ENCODE data around the gene ZNF479.
"Not testable (repeated sequence)": the region's sequence is repeated elsewhere in the genome, so short reads cannot be mapped to it uniquely, and the experiment has no call there.

The ZNF479 gene

DNA sequence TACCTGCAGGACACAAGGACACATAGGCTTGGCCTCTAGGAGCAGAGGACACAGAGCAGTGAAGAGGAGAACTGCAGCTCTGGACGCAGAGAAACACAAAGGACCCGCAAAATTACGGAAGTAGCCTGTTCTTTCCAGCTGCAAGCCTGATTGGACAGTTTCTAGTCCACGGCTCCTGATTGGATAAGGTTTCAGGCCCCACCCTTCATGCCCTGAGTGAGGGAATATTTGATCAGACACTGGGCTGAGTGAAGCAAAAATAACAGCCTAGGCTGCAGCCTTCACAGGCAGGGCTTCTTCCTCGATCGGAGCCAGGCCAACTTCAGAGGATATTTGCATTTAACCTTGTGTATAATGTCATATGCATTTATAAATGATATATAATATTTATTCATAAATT is at the start of gene ZNF479:
TSS of gene ZNF479 (minus strand) at position 101 of the 400 bp plus-strand sequence. CDS start 112 bp downstream, outside the sequence.
- not testable (repeated sequence) for H3K4me1 ChIP-seq (ENCODE audit: control insufficient read depth in 5 of 5, insufficient read depth in 5 of 5, low read length in 5 of 5); H3K27me3 ChIP-seq (ENCODE audit: control insufficient read depth in 5 of 5, insufficient read depth in 4 of 5, low read length in 5 of 5); H3K9ac ChIP-seq (ENCODE audit: low read length in 5 of 5); H3K27ac ChIP-seq (ENCODE audit: low read depth, low read length); H3K4me3 ChIP-seq (ENCODE audit: low read depth in 1 of 5, low read length in 5 of 5); H3K36me3 ChIP-seq (ENCODE audit: control insufficient read depth in 5 of 5, insufficient read depth in 5 of 5, low read length in 5 of 5)
- H3K9me3 ChIP-seq (ENCODE audit: control insufficient read depth in 5 of 5, low read length in 5 of 5): peaks cover 0 to 45% (median 32%) of the 10 kb centered on the region in 5 donors

DNA sequence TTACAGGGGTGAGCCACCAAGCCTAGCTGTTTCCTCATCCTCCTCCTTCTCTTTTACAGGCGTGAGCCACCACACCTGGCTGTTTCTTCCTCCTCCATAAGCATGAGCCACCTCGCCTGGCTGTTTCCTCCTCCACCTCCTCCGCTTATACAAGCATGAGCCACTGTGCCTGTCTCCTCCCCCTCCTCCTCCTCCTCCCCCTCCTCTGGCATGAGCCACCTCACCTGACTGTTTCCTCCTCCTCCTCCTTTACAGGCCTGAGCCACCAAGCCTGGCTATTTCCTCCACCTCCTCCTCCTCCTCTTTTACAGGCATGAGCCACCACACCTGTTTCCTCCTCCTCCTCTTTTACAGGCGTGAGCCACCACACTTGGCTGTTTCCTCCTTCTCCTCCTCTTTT is 49.8 kb upstream of the ZNF479 start:
- H3K36me3 ChIP-seq (ENCODE audit: control insufficient read depth in 5 of 5, insufficient read depth in 5 of 5, low read length in 5 of 5): no peaks in the 10 kb centered on the region
- peaks cover 0 to 68% (median 46%) of the 10 kb centered on the region in 5 donors for H3K9me3 ChIP-seq (ENCODE audit: control insufficient read depth in 5 of 5, low read length in 5 of 5)
- H3K4me1 ChIP-seq (ENCODE audit: control insufficient read depth in 5 of 5, insufficient read depth in 5 of 5, low read length in 5 of 5): no peaks in the 10 kb centered on the region
- H3K27ac ChIP-seq (ENCODE audit: low read depth, low read length): no peak overlapping the region
- no peak overlapping the region for H3K9ac ChIP-seq (ENCODE audit: low read length in 5 of 5)
- no peaks in the 10 kb centered on the region for H3K27me3 ChIP-seq (ENCODE audit: control insufficient read depth in 5 of 5, insufficient read depth in 4 of 5, low read length in 5 of 5)
- H3K4me3 ChIP-seq (ENCODE audit: low read depth in 1 of 5, low read length in 5 of 5): peak overlapping the region in 3 of 5 donors; percentile 11 to 51 (median 18)

DNA sequence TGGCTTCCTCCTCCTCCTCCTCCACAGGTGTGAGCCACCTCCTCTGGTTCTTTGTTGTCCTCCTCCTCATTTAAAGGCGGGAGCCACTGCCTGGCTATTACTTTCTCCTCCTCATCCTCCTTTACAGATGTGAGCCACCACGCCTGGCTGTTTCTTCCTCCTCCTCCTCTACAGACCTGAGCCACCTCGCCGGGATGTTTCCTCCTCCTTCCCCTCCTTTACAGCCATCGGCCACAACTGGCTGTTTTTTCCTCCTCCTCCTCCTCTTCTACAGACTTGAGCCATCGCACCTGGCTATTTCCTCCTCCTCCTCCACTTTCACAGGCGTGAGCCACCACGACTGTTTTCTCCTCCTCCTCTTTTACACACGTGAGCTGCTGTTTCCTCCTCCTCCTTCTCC is 49.0 kb upstream of the ZNF479 start:
- Histone ChIP-seq H3K36me3 (ENCODE audit: control insufficient read depth in 5 of 5, insufficient read depth in 5 of 5, low read length in 5 of 5) (no peaks in the 10 kb centered on the region), H3K27me3 (ENCODE audit: control insufficient read depth in 5 of 5, insufficient read depth in 4 of 5, low read length in 5 of 5) (no peaks in the 10 kb centered on the region), H3K9me3 (ENCODE audit: control insufficient read depth in 5 of 5, low read length in 5 of 5) (peaks cover 0 to 72% (median 50%) of the 10 kb centered on the region in 5 donors), H3K27ac (ENCODE audit: low read depth, low read length) (no peak overlapping the region), H3K4me3 (ENCODE audit: low read depth in 1 of 5, low read length in 5 of 5) (peak overlapping the region in 3 of 5 donors; percentile 11 to 51 (median 18)), H3K4me1 (ENCODE audit: control insufficient read depth in 5 of 5, insufficient read depth in 5 of 5, low read length in 5 of 5) (no peaks in the 10 kb centered on the region), H3K9ac (ENCODE audit: low read length in 5 of 5) (no peak overlapping the region)

DNA sequence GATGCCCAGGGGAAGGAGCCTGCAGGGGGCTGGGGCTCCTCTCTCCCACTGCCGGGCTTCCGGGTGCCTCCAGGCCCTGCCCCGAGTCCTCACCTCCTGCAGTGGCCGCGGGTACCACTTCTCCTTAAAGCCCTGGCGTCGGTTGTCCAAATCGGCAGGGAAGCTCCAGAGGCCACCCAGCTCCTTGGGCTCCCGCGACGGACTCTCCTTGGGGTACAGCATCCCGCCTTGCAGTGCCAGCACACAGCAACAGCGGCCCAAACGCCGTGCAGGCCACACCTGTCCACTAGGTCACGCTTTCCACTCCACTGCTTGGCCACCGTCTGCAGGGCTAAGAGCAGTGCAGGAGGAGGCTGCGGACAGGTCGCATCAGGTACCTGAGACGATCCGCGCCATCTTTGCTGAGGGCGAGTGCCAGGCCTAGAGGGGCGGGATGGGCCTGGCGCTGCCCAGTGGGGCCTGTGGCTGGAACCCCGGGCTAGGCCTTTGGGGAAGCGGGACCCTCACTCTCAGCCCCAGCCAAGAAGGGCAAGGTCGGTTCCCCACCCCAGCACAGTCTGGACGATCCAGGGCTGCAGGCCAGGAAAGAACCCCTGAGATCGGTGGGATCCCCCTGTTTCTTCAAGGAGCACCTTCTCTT is 47.7 kb upstream of the ZNF479 start:
- Histone ChIP-seq H3K27ac (ENCODE audit: low read depth, low read length) (no peak overlapping the region), H3K9ac (ENCODE audit: low read length in 5 of 5) (no peak overlapping the region), H3K4me1 (ENCODE audit: control insufficient read depth in 5 of 5, insufficient read depth in 5 of 5, low read length in 5 of 5) (no peaks in the 10 kb centered on the region), H3K9me3 (ENCODE audit: control insufficient read depth in 5 of 5, low read length in 5 of 5) (peaks cover 4 to 72% (median 53%) of the 10 kb centered on the region in 5 donors), H3K4me3 (ENCODE audit: low read depth in 1 of 5, low read length in 5 of 5) (peak overlapping the region in 2 of 5 donors; percentile 26 to 29), H3K27me3 (ENCODE audit: control insufficient read depth in 5 of 5, insufficient read depth in 4 of 5, low read length in 5 of 5) (no peaks in the 10 kb centered on the region), H3K36me3 (ENCODE audit: control insufficient read depth in 5 of 5, insufficient read depth in 5 of 5, low read length in 5 of 5) (no peaks in the 10 kb centered on the region)

DNA sequence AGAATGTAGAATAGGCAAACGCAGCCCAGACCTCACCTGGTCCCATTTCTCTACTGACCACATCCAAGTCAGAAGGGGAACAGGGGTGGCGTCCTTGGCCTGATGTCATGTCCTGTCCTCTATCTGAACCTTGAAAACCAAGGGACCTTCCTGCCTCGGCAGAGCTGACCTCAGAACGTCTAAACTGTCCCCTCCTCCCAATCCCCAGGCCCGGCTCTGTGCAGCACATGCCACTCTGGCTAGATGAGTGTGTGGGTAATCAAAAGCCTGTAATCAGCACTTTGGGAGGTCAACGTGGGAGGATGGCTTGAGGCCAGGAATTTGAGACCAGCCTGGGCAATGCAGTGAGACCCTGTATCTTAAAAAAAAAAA is 46.5 kb upstream of the ZNF479 start:
- peaks cover 4 to 66% (median 53%) of the 10 kb centered on the region in 5 donors for H3K9me3 ChIP-seq (ENCODE audit: control insufficient read depth in 5 of 5, low read length in 5 of 5)

DNA sequence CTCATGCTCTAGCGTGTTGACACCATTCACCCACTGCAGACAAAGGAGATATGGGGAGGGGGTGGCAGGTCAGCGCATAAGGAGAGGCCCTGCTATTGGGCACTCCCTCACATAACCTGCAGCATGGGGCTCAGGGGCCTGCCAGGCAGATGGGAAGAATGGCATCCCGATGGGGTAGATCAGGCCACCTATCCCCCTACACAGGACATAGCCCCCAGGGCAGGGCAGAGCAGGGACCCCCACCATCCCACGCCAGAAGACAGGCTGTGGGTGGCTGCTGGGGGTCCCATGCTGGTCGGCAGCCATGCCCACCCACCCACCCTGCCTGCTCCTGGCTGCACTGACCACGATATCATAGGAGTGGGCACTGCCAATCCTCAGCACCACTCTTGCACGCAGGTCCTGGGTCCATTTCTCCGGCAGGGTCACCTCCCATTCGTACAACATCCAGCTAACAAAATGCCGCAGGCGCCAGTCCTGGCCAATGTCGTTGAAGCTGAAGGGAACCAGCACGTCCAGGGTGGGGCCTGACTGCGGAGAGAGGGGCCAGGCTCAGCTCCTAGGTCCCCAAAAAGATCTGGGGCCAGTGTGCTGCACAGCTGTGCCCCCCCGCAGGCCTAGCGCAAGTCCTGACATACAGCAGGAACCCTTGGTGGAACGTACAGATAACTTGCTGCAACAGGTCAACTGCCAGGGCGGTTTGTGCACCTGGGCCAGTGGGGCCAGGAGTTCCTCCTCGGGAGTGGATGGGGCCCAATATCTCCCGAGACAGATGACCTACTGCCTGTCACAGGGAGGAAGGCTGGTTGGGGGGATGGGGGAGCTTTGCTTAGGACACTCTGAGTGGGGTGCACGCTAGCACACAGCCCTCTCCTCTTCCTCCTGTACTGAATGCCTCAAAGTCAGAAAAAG is 45.9 kb upstream of the ZNF479 start:
- Histone ChIP-seq H3K27me3 (ENCODE audit: control insufficient read depth in 5 of 5, insufficient read depth in 4 of 5, low read length in 5 of 5) (no peaks in the 10 kb centered on the region), H3K27ac (ENCODE audit: low read depth, low read length) (no peak overlapping the region), H3K36me3 (ENCODE audit: control insufficient read depth in 5 of 5, insufficient read depth in 5 of 5, low read length in 5 of 5) (no peaks in the 10 kb centered on the region), H3K4me1 (ENCODE audit: control insufficient read depth in 5 of 5, insufficient read depth in 5 of 5, low read length in 5 of 5) (no peaks in the 10 kb centered on the region), H3K9me3 (ENCODE audit: control insufficient read depth in 5 of 5, low read length in 5 of 5) (peaks cover 4 to 64% (median 53%) of the 10 kb centered on the region in 5 donors), H3K9ac (ENCODE audit: low read length in 5 of 5) (no peak overlapping the region), H3K4me3 (ENCODE audit: low read depth in 1 of 5, low read length in 5 of 5) (peak overlapping the region in 3 of 5 donors; percentile 11 to 44 (median 21))

More for the DNA sequence above, 46.5 kb upstream of the ZNF479 start:
- H3K27ac ChIP-seq (ENCODE audit: low read depth, low read length): no peak overlapping the region
- no peaks in the 10 kb centered on the region for H3K27me3 ChIP-seq (ENCODE audit: control insufficient read depth in 5 of 5, insufficient read depth in 4 of 5, low read length in 5 of 5)
- H3K4me3 ChIP-seq (ENCODE audit: low read depth in 1 of 5, low read length in 5 of 5): peak overlapping the region in 3 of 5 donors; percentile 1 to 16 (median 11)
- H3K36me3 ChIP-seq (ENCODE audit: control insufficient read depth in 5 of 5, insufficient read depth in 5 of 5, low read length in 5 of 5): no peaks in the 10 kb centered on the region
- H3K9ac ChIP-seq (ENCODE audit: low read length in 5 of 5): no peak overlapping the region
- H3K4me1 ChIP-seq (ENCODE audit: control insufficient read depth in 5 of 5, insufficient read depth in 5 of 5, low read length in 5 of 5): no peaks in the 10 kb centered on the region

DNA sequence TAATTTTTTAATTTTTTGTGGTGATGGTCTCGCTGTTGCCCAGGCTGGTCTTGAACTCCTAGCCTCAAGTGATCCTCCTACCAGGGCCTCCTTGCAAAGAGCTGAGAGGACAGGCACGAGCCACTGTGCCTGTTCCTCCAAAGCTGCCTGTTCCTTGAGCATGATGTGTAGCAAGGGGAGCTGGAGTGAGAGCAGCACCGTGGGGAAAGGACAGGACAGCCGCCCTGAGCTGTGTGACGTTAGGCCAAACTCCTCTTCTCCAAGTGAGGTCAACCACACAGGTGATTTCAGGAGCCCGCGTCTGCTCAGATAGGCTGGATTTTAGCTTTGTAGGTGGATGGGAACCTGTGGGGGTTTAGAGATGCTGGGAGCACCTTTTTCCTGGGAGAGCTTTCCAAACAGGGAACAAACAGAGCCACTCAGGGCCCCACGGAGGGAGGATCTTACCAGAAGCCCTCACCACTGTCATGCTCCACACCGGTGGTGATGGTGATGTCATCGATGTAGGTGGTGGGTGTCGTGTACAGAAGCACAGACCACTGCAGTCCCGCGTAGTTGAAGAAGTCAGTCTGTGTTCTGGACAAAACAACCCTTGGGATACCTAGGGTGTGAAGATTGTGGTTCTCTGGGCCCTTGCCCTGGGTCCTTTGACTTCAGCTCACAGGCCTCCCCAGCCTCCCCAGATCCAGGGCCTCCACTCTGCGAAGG is 44.8 kb upstream of the ZNF479 start:
- Histone ChIP-seq H3K9ac (ENCODE audit: low read length in 5 of 5) (no peak overlapping the region), H3K4me1 (ENCODE audit: control insufficient read depth in 5 of 5, insufficient read depth in 5 of 5, low read length in 5 of 5) (no peaks in the 10 kb centered on the region), H3K27ac (ENCODE audit: low read depth, low read length) (no peak overlapping the region), H3K27me3 (ENCODE audit: control insufficient read depth in 5 of 5, insufficient read depth in 4 of 5, low read length in 5 of 5) (no peaks in the 10 kb centered on the region), H3K36me3 (ENCODE audit: control insufficient read depth in 5 of 5, insufficient read depth in 5 of 5, low read length in 5 of 5) (no peaks in the 10 kb centered on the region), H3K9me3 (ENCODE audit: control insufficient read depth in 5 of 5, low read length in 5 of 5) (peaks cover 4 to 58% (median 42%) of the 10 kb centered on the region in 5 donors), H3K4me3 (ENCODE audit: low read depth in 1 of 5, low read length in 5 of 5) (peak overlapping the region in 2 of 5 donors; percentile 21 to 44)

DNA sequence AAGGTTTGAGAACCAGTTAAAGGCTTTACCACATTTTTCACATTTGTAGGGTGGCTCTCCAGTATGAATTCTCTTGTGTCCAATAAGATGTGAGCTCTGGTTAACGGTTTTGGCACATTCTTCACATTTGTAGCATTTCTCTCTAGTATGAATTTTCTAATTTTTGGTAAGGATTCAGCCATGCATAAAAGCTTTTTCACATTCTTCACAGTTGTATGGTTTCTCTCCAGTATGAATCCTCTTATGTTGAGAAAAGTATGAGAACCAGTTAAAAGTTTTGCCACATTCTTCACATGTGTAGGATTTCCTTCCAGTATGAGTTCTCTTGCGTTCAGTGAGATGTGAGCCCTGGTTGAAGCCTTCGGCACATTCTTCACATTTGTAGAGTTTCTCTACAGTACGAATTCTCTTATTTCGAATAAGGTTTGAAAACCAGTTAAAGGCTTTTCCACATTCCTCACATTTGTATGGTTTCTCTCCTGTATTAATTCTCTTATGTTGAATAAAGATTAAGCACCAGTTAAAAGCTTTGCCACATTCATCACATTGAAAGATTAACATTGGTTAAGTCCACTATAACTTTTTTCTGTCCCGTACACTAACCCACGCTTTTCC is 33.2 kb upstream of the ZNF479 start:
- Histone ChIP-seq H3K9ac (ENCODE audit: low read length in 5 of 5) (no peak overlapping the region), H3K4me3 (ENCODE audit: low read depth in 1 of 5, low read length in 5 of 5) (peak overlapping the region in 1 of 5 donors; percentile 37), H3K4me1 (ENCODE audit: control insufficient read depth in 5 of 5, insufficient read depth in 5 of 5, low read length in 5 of 5) (no peaks in the 10 kb centered on the region), H3K27ac (ENCODE audit: low read depth, low read length) (no peak overlapping the region), H3K27me3 (ENCODE audit: control insufficient read depth in 5 of 5, insufficient read depth in 4 of 5, low read length in 5 of 5) (no peaks in the 10 kb centered on the region), H3K9me3 (ENCODE audit: control insufficient read depth in 5 of 5, low read length in 5 of 5) (peaks cover 18 to 53% (median 31%) of the 10 kb centered on the region in 5 donors), H3K36me3 (ENCODE audit: control insufficient read depth in 5 of 5, insufficient read depth in 5 of 5, low read length in 5 of 5) (no peaks in the 10 kb centered on the region)

DNA sequence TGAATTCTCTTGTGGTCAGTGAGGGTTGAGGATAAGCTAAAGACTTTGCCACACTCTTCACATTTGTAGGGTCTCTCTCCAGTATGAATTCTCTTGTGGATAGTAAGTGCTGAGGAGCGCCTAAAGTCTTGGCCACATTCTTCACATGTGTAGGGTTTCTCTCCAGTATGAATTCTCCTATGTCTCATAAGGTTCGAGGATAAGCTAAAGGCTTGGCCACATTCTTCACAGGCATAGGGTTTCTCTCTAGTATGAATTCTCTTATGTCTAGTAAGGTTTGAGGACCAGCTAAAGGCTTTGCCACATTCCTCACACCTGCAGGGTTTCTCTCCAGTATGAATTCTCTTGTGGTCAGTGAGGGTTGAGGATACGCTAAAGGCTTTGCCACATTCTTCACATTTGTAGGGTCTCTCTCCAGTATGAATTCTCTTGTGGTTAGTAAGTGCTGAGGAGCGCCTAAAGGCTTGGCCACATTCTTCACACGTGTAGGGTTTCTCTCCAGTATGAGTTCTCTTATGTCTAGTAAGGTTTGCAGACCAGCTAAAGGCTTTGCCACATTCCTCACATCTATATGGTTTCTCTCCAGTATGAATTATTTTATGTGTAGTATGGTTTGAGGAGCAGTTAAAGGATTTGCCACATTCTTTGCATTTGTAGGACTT is 12.0 kb downstream of the ZNF479 start:
- peaks cover 0 to 23% (median 13%) of the 10 kb centered on the region in 5 donors for H3K9me3 ChIP-seq (ENCODE audit: control insufficient read depth in 5 of 5, low read length in 5 of 5)
- H3K27ac ChIP-seq (ENCODE audit: low read depth, low read length); H3K9ac ChIP-seq (ENCODE audit: low read length in 5 of 5); H3K36me3 ChIP-seq (ENCODE audit: control insufficient read depth in 5 of 5, insufficient read depth in 5 of 5, low read length in 5 of 5); H3K27me3 ChIP-seq (ENCODE audit: control insufficient read depth in 5 of 5, insufficient read depth in 4 of 5, low read length in 5 of 5); H3K4me1 ChIP-seq (ENCODE audit: control insufficient read depth in 5 of 5, insufficient read depth in 5 of 5, low read length in 5 of 5); H3K4me3 ChIP-seq (ENCODE audit: low read depth in 1 of 5, low read length in 5 of 5): not testable (repeated sequence)

Data from subcutaneous abdominal adipose tissue (tissue), 5 donors.